IPS-20b (cell line): ENCODE measurements around the gene TOB1.

Experiments used
- H3K27ac ChIP-seq: one replicate; pipeline ENCODE4 v1.5.1; 2013; ENCODE audit warnings: low read length
- H3K27me3 ChIP-seq: 2 replicates; pipeline ENCODE4 v1.6.1; 2013; ENCODE audit warnings: mild to moderate bottlenecking, low read length, inconsistent platforms; ENCODE audit not compliant: insufficient read depth
- H3K36me3 ChIP-seq: 2 replicates; pipeline ENCODE4 v1.6.1; 2013; ENCODE audit warnings: low read depth, mild to moderate bottlenecking, inconsistent platforms, low read length, moderate library complexity; ENCODE audit not compliant: insufficient read depth
- H3K4me1 ChIP-seq: 2 replicates; pipeline ENCODE4 v1.6.1; 2013; ENCODE audit warnings: mild to moderate bottlenecking, control low read depth, inconsistent platforms, low read length, moderate library complexity; ENCODE audit not compliant: insufficient read depth
- H3K4me3 ChIP-seq: 2 replicates; pipeline ENCODE4 v1.5.1; 2013; ENCODE audit warnings: mild to moderate bottlenecking, low read length, inconsistent platforms
- H3K9ac ChIP-seq: 2 replicates; pipeline ENCODE4 v1.6.1; 2013; ENCODE audit warnings: low read depth, mild to moderate bottlenecking, inconsistent platforms, low read length, moderate library complexity
- H3K9me3 ChIP-seq: 2 replicates; pipeline ENCODE4 v1.6.1; 2013; ENCODE audit warnings: mild to moderate bottlenecking, low read depth, low read length, inconsistent platforms; ENCODE audit not compliant: insufficient read depth

TOB1 gene

DNA sequence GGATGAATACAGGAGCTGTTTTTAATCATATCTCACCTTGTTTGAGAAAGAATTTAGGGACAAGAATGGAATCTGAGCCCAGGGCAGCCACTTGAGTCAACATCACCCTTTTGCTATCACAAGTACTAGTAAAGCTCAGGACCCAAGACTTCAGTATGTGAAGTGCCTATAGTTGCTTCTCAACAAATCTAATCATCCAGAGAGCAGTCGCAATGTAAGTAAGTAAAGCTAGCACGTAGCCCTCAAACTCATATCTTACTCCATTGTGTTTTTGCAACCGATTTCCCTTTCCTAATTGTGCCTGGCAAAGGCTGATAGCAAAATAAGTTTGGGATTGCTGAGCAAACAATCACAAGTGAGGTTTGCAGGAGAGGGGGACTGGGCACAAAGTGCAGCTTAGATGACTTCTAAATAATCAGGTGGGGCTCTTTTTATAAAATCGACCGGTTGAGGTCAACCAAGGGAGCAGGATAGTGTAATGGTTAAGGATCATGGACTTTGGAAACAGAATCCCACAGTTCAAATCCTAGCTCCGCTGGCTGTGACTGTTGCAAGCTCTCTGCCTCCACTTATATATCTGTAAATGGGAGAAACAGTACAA is 13.0 kb downstream of the TOB1 start:
- H3K27me3 ChIP-seq = peaks cover 6% of the 10 kb centered on the region; the same call in 1 of the 2 replicates
- no peaks in the 10 kb centered on the region for H3K9me3 ChIP-seq
- H3K27ac ChIP-seq = no peak overlapping the region
- no peak overlapping the region for H3K9ac ChIP-seq
- H3K36me3 ChIP-seq = no peaks in the 10 kb centered on the region
- H3K4me1 ChIP-seq = no peaks in the 10 kb centered on the region
- H3K4me3 ChIP-seq = no peak overlapping the region

DNA sequence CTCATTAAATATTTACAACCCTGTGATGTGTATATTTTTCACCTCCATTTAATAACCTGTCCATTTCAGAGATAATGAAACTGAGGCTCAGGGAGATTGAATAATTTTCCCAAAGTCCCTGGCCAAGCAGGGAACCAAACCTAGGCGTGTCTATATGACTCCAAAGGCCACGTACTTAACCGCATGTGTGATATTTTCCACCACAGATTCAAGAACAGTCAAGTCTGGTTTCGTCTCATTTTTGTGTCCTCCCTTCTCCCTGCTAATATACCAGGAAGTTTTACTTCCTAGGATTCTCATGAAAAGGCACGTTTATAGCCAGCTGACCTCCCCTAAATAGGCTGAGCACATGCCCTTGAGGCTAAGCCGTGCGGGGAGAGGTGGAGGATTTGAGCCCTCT is 15.5 kb downstream of the TOB1 start:
- no peak overlapping the region for H3K9ac ChIP-seq
- no peaks in the 10 kb centered on the region for H3K36me3 ChIP-seq
- no peaks in the 10 kb centered on the region for H3K9me3 ChIP-seq
- H3K4me3 ChIP-seq = no peak overlapping the region
- no peak overlapping the region for H3K27ac ChIP-seq
- H3K4me1 ChIP-seq = no peaks in the 10 kb centered on the region
- peaks cover 6% of the 10 kb centered on the region; the same call in 1 of the 2 replicates for H3K27me3 ChIP-seq

DNA sequence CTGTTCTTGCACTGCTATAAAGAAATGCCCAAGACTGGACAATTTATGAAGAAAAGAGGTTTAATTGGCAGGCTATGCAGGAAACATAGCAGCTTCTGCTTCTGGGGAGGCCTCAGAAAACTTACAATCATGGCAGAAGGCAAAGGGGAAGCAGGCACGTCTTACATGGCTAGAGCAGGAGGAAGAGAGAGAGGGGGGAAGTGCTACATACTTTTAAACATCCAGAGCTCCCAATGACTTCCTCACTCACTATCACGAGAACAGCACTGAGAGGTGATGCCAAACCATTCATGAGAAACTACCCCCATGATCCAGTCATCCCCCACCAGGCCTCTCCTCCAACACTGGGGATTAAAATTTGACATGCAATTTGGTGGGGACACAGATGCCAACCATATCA is 17.4 kb downstream of the TOB1 start:
- peaks cover 6% of the 10 kb centered on the region; the same call in 1 of the 2 replicates for H3K27me3 ChIP-seq

DNA sequence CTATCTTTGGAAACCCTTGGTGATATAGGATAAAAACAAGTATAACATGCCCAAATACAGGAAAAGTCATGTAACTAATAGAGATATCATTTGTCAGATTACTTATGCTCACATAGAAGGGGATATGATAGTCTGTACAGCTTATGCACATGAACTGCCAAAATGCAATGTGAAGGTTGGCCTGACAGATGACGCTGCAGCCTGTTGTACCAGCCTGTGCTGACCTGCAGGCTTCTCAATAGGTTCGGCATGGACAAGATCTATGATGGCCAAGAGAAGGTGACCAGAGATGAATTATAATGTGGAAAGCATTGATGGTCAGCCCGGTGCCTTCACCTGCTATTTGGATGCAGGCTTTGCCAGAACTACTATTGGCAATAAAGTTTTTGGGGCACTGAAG is 18.1 kb downstream of the TOB1 start:
- Histone ChIP-seq H3K9me3 (no peaks in the 10 kb centered on the region), H3K27ac (no peak overlapping the region), H3K36me3 (no peaks in the 10 kb centered on the region), H3K4me3 (no peak overlapping the region), H3K27me3 (peaks cover 6% of the 10 kb centered on the region; the same call in 1 of the 2 replicates), H3K4me1 (no peaks in the 10 kb centered on the region), H3K9ac (no peak overlapping the region)

More for the DNA sequence above, 17.4 kb downstream of the TOB1 start:
- Histone ChIP-seq H3K27ac (no peak overlapping the region), H3K9me3 (no peaks in the 10 kb centered on the region), H3K4me1 (no peaks in the 10 kb centered on the region), H3K9ac (no peak overlapping the region), H3K36me3 (no peaks in the 10 kb centered on the region), H3K4me3 (no peak overlapping the region)

DNA sequence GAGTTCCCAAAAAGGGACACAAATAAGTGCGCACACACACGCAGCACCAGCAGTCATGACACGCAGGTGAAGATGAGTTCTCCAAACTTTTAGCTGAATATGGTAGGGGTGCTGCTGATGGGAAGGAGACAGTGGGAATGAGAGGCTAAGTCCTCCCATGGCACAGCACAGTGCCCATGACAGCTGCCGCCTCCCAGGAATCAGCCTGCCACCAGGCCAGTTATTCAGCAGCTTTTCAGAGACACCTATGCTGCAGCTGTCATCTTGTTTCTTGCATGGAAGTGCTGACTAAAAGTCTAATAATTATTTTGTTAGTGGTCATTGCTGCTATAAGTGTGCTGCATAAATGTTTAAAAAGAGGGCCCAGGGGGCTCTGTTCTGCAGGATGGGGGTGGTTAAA is 18.6 kb downstream of the TOB1 start:
- H3K27me3 ChIP-seq = peaks cover 2% of the 10 kb centered on the region; the same call in 1 of the 2 replicates
- H3K9me3 ChIP-seq = no peaks in the 10 kb centered on the region
- H3K9ac ChIP-seq = no peak overlapping the region
- no peaks in the 10 kb centered on the region for H3K36me3 ChIP-seq
- H3K4me1 ChIP-seq = no peaks in the 10 kb centered on the region
- no peak overlapping the region for H3K4me3 ChIP-seq
- no peak overlapping the region for H3K27ac ChIP-seq

DNA sequence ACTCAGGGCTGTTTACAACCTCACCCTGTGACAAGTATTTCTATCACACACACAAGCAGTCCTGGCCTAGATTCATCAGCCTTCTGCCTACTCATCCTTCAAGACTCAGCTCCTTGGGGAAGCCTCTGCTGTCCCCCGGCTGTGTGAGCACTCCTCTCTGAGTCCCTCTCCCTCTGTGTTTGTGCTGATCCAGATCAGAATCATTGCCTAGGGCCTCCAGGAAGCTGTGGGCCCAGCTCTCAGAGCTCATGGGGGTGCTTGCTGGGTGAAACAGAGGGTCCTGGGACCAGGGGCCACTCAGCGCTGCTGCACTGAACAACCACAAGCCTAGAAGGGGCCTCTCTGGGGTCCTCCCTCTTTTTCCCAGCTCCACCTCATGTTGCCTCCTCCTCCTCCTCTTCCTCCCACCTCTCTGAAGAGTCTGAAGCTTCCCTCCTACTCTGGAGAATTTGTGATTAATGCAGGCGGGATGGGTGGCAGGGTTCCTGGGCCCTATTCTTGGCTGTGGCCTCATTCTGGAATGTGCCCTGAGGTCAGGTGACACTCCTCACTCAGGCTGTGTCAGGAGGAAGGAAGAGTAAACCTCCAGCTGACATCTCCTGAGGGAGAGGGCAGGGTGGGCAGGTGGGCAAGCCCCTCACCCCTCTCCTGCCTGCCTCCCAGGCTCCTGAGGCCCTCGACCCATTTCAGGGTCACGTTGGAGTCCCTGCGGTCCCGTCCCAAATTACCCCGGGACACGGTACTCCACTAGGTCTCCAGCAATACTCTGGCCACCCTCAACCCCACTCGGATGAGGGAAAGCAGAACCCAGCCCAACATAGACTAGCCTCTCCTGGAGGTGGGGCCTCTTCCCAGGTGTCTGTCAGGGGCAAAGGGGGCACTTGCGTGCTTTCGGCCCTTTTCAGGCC is 20.7 kb downstream of the TOB1 start:
- Histone ChIP-seq H3K4me1 (no peaks in the 10 kb centered on the region; the same call in 1 of the 2 replicates), H3K9ac (no peak overlapping the region), H3K27me3 (no peaks in the 10 kb centered on the region), H3K4me3 (no peak overlapping the region), H3K9me3 (no peaks in the 10 kb centered on the region), H3K36me3 (no peaks in the 10 kb centered on the region), H3K27ac (no peak overlapping the region)

DNA sequence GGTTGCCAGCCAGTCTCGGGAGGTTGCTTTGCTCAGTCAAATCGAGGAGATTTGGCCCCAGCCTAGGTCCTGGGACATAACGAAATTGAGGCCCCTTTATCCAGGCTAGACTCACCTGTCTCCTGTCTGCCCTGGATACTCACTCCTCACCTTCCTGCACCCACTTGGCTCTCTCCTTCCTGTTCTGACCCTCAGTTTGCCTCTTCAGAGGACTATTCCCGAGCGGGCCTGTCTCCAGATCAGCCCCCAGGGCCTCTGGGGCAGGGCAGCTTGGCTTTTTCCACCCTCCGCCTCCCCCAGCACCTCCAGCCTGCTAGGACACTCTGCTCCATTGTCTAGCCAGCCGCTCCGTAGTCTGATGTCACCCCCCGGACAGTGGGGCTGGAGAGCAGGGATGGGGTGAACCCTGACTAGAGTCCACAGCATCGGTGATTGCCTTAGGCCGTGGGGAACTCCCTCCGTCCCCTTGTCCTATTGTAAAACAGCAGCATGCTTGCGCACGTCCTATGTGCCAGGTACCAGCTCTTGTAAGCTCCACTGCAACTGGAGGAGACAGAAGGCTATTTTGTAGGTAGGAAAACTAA is 21.9 kb downstream of the TOB1 start:
- H3K27me3 ChIP-seq = no peaks in the 10 kb centered on the region

DNA sequence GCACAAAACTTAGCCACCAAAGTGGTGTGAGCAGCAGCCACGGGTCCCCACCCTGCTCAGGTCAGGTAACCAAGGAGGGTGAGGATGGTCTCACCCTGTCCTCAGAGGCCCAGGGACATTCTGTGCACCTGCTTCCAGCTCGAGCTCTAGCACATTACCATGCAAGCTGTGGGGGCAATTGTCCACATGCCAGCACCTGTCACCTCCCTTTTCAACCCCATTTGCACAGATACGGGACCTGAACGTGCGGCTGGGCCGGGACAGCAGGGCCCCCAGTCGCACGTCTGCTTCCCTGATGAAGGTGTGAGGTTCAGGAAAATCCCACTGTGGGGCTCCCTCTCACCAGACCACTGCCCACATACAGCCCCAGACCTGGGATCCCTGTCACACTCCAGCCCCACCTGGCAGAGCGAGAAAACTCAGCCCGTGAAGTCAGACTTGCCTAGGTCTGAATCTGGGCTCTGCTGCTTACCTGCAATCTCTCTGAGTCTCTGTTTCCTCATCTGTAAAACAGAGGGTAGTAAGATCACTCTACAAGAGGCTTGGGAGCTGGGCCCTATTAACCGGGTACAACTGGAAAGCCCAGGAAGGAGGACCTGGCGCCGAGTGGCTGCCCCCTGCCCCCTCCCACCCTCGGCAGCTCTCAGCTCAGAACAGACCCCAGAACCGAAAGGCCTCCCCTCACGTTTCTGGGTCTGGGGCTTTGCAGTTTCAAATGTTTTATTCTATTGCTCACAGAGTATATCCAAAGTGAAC is 22.8 kb downstream of the TOB1 start:
- H3K36me3 ChIP-seq = no peaks in the 10 kb centered on the region
- no peak overlapping the region for H3K9ac ChIP-seq
- no peaks in the 10 kb centered on the region for H3K27me3 ChIP-seq
- H3K9me3 ChIP-seq = no peaks in the 10 kb centered on the region
- H3K27ac ChIP-seq = no peak overlapping the region
- no peak overlapping the region for H3K4me3 ChIP-seq
- no peaks in the 10 kb centered on the region; the same call in 1 of the 2 replicates for H3K4me1 ChIP-seq

More for the DNA sequence above, 21.9 kb downstream of the TOB1 start:
- no peak overlapping the region for H3K4me3 ChIP-seq
- H3K27ac ChIP-seq = no peak overlapping the region
- H3K9ac ChIP-seq = no peak overlapping the region
- no peaks in the 10 kb centered on the region for H3K36me3 ChIP-seq
- H3K9me3 ChIP-seq = no peaks in the 10 kb centered on the region
- H3K4me1 ChIP-seq = no peaks in the 10 kb centered on the region; the same call in 1 of the 2 replicates

DNA sequence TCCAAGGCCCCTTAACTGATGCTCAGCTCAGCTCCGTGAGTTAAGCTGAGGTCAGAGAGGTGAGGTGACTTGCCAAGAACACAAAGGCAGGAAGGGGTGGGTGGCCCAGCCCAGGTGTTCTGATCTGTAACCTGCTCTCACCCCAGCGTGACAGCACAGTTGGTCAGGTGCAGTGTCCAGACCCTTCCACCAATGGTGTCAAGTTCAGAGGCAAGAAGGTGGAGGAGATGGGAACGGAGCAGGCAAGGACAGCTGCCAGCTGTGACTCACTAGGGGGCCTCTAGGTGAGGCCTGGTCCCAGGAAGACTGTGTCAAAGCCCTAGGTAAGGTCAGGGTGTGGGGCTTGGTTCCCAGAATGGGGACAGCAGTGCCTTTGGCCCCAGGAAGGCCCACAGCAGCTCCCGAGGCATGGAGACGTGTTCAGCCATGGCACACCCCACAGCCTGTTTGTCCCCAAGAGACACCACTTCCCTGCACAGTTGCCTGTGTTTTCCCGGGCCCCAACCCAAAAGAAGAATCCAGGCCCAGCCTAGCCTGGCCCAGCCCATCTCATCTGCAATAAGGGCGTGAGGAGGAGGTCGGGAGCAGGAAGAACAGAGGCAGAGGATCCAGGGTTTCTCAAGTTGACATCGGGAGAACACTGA is 23.5 kb downstream of the TOB1 start:
- H3K4me1 ChIP-seq = peaks cover 3% of the 10 kb centered on the region; the same call in 1 of the 2 replicates
- H3K4me3 ChIP-seq = no peak overlapping the region
- no peaks in the 10 kb centered on the region for H3K9me3 ChIP-seq
- no peak overlapping the region for H3K9ac ChIP-seq
- no peaks in the 10 kb centered on the region for H3K27me3 ChIP-seq
- H3K36me3 ChIP-seq = no peaks in the 10 kb centered on the region
- no peak overlapping the region for H3K27ac ChIP-seq

DNA sequence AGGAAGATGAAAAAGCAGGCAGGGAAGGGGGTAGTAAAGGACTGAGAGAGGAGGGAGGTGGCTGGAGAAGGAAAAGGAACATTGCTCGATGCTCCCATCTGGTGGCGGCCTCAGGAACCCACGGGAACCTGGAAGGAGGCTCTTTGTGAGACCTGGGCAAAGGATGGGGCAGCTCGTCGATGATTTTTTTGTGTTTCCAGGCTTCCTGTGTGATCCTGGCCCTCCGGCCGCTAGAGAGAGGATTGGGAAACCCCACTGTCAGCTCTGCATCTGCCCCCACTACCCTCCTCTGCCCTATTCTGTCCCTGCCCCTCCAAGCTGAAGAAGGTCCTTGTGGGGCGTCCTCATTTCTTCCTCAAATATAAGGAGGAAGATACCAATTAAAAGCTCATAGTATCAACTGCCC is 24.2 kb downstream of the TOB1 start:
- H3K4me1 ChIP-seq = peaks cover 3% of the 10 kb centered on the region; the same call in 1 of the 2 replicates
- H3K9me3 ChIP-seq = no peaks in the 10 kb centered on the region
- no peaks in the 10 kb centered on the region for H3K27me3 ChIP-seq
- no peak overlapping the region for H3K4me3 ChIP-seq
- H3K9ac ChIP-seq = no peak overlapping the region
- H3K27ac ChIP-seq = no peak overlapping the region
- no peaks in the 10 kb centered on the region for H3K36me3 ChIP-seq
